ENCODE data around the gene SDHAF3. TPM values are rescaled to one million over a fixed set of nuclear protein-coding genes. Genes with fewer than 3 reads are reported as not detected.

SDHAF3 gene
- total and polyA plus RNA-seq, 2 donors (not counting 1 experiment from before 2014, with no cell fraction given): 7.5 to 20.2 TPM

DNA sequence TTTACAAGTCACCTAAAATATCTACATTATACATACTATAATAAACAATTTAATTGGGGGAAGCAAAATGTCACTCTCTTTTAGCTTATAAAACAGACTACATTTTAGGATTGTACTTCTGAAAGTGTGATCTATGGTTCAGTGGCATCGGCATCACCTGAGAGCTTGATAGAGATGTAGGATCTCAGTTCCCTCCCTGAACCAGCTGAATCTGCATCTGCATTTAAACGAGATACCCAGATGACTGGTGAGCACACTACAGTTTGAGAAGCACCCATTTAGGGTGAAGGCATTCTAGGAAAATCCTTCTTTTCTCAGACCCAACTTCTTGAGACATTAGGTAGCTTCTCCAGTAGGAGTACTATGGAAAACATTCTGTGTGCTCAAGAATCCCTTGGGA is 21.5 kb upstream of the SDHAF3 start:
- Histone ChIP-seq H3K27me3 (replicated peaks in 1 of 4; ENCODE audit: control extremely low read depth in 1 of 4, control insufficient read depth in 3 of 4, insufficient read depth in 4 of 4, low read length in 3 of 4) (no peaks in the 10 kb centered on the region), H2AFZ (ENCODE audit: insufficient read depth, low read depth, low read length, poor library complexity, severe bottlenecking) (no peak overlapping the region), H3K9me3 (ENCODE audit: control extremely low read depth in 1 of 3, control insufficient read depth in 2 of 3, insufficient read depth in 1 of 3, low read length in 2 of 3) (no peaks in the 10 kb centered on the region), H3K9ac (ENCODE audit: low read length) (no peak overlapping the region), H3K79me2 (ENCODE audit: control insufficient read depth, insufficient read depth, low read length) (no peaks in the 10 kb centered on the region), H4K20me1 (ENCODE audit: control insufficient read depth, insufficient read depth, low read length, poor library complexity, severe bottlenecking) (no peaks in the 10 kb centered on the region), H3K27ac (ENCODE audit: low read length in 2 of 2) (no peak overlapping the region), H3K4me1 (ENCODE audit: control insufficient read depth in 2 of 2, insufficient read depth in 2 of 2, low read length in 2 of 2) (no peaks in the 10 kb centered on the region), H3K36me3 (replicated peaks in 1 of 2; ENCODE audit: control extremely low read depth in 1 of 2, control insufficient read depth in 1 of 2, extremely low read depth in 1 of 2, insufficient read depth in 2 of 2, low read length in 1 of 2) (no peaks in the 10 kb centered on the region), H3K4me2 (replicated peaks; ENCODE audit: low read depth, low read length, poor library complexity, severe bottlenecking) (no peak overlapping the region), H3K4me3 (ENCODE audit: control extremely low read depth in 1 of 5, extremely low read depth in 1 of 5, insufficient read depth in 1 of 5, low read depth in 2 of 5, low read length in 4 of 5) (no peak overlapping the region)
- Mint-ChIP-seq H3K27ac (no peak overlapping the region), H3K27me3 (peaks cover 33% of the 10 kb centered on the region), H3K4me1 (no peaks in the 10 kb centered on the region), H3K9me3 (ENCODE audit: insufficient read depth) (no peaks in the 10 kb centered on the region), H3K4me3 (no peak overlapping the region)
- intact Hi-C loops (cut with micrococcal nuclease): no loop called here
- ATAC-seq (ENCODE audit: low read depth) (no peak), DNase-seq (no peak)
- WGBS (ENCODE audit: insufficient coverage): no CpG with 5 or more reads among the region's 2 CpGs
- POLR2A ChIA-PET: no interaction called here
- TF ChIP-seq CTCF (IDR thresholded peaks at IDR 0.05) (no peak), EZH2 (IDR thresholded peaks at IDR 0.05; ENCODE audit: borderline replicate concordance, insufficient read depth, low read depth, low read length, poor library complexity, severe bottlenecking) (no peak)
- CTCF ChIA-PET: interaction anchor here (0.6 to 2.8 kb wide), 3 partner anchors 8 to 875 kb away, joined by 3 to 12 read pairs (median 4); no protein-coding TSS in a partner anchor

DNA sequence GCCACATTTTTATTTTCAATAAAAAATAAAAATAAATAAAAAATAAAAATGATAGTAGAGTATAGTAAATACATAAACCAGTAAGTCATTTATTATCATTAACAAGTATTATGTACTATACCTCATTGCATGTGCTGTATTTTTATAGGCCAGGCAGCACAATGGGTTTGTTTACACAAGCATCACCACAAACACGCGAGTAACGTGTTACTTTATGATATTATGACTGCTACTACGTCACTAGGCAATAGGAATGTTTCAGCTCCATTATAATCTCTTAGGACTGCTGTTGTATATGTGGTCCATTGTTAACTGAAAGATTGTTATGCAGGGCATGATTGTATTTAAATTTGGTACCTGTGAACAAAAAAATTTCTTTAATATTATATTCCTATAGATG is 20.8 kb upstream of the SDHAF3 start:
- H3K27me3 Mint-ChIP-seq: peaks cover 32% of the 10 kb centered on the region
- H3K36me3 ChIP-seq (replicated peaks in 1 of 2; ENCODE audit: control extremely low read depth in 1 of 2, control insufficient read depth in 1 of 2, extremely low read depth in 1 of 2, insufficient read depth in 2 of 2, low read length in 1 of 2): no peaks in the 10 kb centered on the region
- H3K4me2 ChIP-seq (replicated peaks; ENCODE audit: low read depth, low read length, poor library complexity, severe bottlenecking): no peak overlapping the region
- H3K79me2 ChIP-seq (ENCODE audit: control insufficient read depth, insufficient read depth, low read length): no peaks in the 10 kb centered on the region
- TF ChIP-seq EZH2 (IDR thresholded peaks at IDR 0.05; ENCODE audit: borderline replicate concordance, insufficient read depth, low read depth, low read length, poor library complexity, severe bottlenecking) (no peak), CTCF (IDR thresholded peaks at IDR 0.05) (no peak)
- no peaks in the 10 kb centered on the region for H3K9me3 ChIP-seq (ENCODE audit: control extremely low read depth in 1 of 3, control insufficient read depth in 2 of 3, insufficient read depth in 1 of 3, low read length in 2 of 3)
- ChIA-PET POLR2A (no interaction called here), CTCF (interaction anchor here (1.3 to 2.8 kb wide), 2 partner anchors 8 to 739 kb away, joined by 3 to 12 read pairs; no protein-coding TSS in a partner anchor)
- no peaks in the 10 kb centered on the region for H3K4me1 ChIP-seq (ENCODE audit: control insufficient read depth in 2 of 2, insufficient read depth in 2 of 2, low read length in 2 of 2)
- H3K9ac ChIP-seq (ENCODE audit: low read length): no peak overlapping the region
- intact Hi-C loops (cut with micrococcal nuclease): no loop called here
- H4K20me1 ChIP-seq (ENCODE audit: control insufficient read depth, insufficient read depth, low read length, poor library complexity, severe bottlenecking): no peaks in the 10 kb centered on the region
- no peak overlapping the region for H2AFZ ChIP-seq (ENCODE audit: insufficient read depth, low read depth, low read length, poor library complexity, severe bottlenecking)
- H3K4me3 Mint-ChIP-seq: no peak overlapping the region
- ATAC-seq (ENCODE audit: low read depth): no peak
- no peaks in the 10 kb centered on the region for H3K27me3 ChIP-seq (replicated peaks in 1 of 4; ENCODE audit: control extremely low read depth in 1 of 4, control insufficient read depth in 3 of 4, insufficient read depth in 4 of 4, low read length in 3 of 4)
- H3K27ac ChIP-seq (ENCODE audit: low read length in 2 of 2): no peak overlapping the region
- H3K27ac Mint-ChIP-seq: no peak overlapping the region
- no peaks in the 10 kb centered on the region for H3K4me1 Mint-ChIP-seq
- no peaks in the 10 kb centered on the region for H3K9me3 Mint-ChIP-seq (ENCODE audit: insufficient read depth)
- WGBS (ENCODE audit: insufficient coverage): no CpG with 5 or more reads among the region's 4 CpGs
- H3K4me3 ChIP-seq (ENCODE audit: control extremely low read depth in 1 of 5, extremely low read depth in 1 of 5, insufficient read depth in 1 of 5, low read depth in 2 of 5, low read length in 4 of 5): no peak overlapping the region
- no peak for DNase-seq
